Left renal cortex interstitium (tissue), 4 donors: ENCODE measurements around the gene RBBP6. TPM values are rescaled to one million over a fixed set of nuclear protein-coding genes. Genes with fewer than 3 reads are reported as not detected.

Source experiments
- DNase-seq, 4 donors: peaks; one replicate each; pipeline ENCODE4 v3.0.0-alpha.2; 2013; ENCODE audit warnings: low read depth in 4 of 4, low spot score in 2 of 4, missing footprints in 1 of 4
- polyA plus RNA-seq, 4 donors: library from polyadenylated mRNA; unstranded; fragments of 120-200 nt; gene quantifications; one replicate each; pipeline ENCODE4 v1.2.1, GENCODE V29; 2013; ENCODE audit not compliant: insufficient read length in 4 of 4

The RBBP6 gene
- polyA plus RNA-seq, 4 donors: 60.7 to 90.6 (median 78.3) TPM

- no peak for DNase-seq
These were observed 16.6 kb upstream of the RBBP6 start for GRCh38 chr16:24522751-24523150.

GRCh38 chr16:24523569-24523968 is 15.8 kb upstream of the RBBP6 start:
- DNase-seq: no peak

GRCh38 chr16:24524855-24525677 is 14.3 kb upstream of the RBBP6 start:
- DNase-seq: no peak

GRCh38 chr16:24525970-24526559 is 13.3 kb upstream of the RBBP6 start:
- DNase-seq: no peak

- no peak for DNase-seq
These were observed 12.5 kb upstream of the RBBP6 start for GRCh38 chr16:24526701-24527495.

- DNase-seq: no peak
These were observed 8.2 kb upstream of the RBBP6 start for GRCh38 chr16:24531166-24531565.

- no peak for DNase-seq
These were observed 4.7 kb upstream of the RBBP6 start for GRCh38 chr16:24534620-24535019.

GRCh38 chr16:24535827-24536226 is 3.5 kb upstream of the RBBP6 start:
- DNase-seq: no peak

- no peak for DNase-seq
These were observed 2.7 kb upstream of the RBBP6 start for GRCh38 chr16:24536671-24537070.

GRCh38 chr16:24537474-24538337 is 1.7 kb upstream of the RBBP6 start:
- DNase-seq: no peak

- no peak for DNase-seq
These were observed 541 bp upstream of the RBBP6 start for GRCh38 chr16:24538756-24539294.

GRCh38 chr16:24539850-24540601 is 660 bp downstream of the RBBP6 start:
- DNase-seq: peak in 3 of 4 donors; percentile 18 to 45 (median 40)

GRCh38 chr16:24540602-24541210 is 1.3 kb downstream of the RBBP6 start:
- peak in 3 of 4 donors; percentile 20 to 60 (median 29) for DNase-seq

- no peak for DNase-seq
These were observed 2.0 kb downstream of the RBBP6 start for GRCh38 chr16:24541233-24541933.

- no peak for DNase-seq
These were observed 4.6 kb downstream of the RBBP6 start for GRCh38 chr16:24543949-24544348.

- no peak for DNase-seq
These were observed 5.3 kb downstream of the RBBP6 start for GRCh38 chr16:24544640-24545039.

GRCh38 chr16:24550295-24550694 is 10.9 kb downstream of the RBBP6 start:
- no peak for DNase-seq

GRCh38 chr16:24552705-24553246 is 13.4 kb downstream of the RBBP6 start:
- no peak for DNase-seq
